Measurements from ENCODE around the gene RERG. TPM values are rescaled to one million over a fixed set of nuclear protein-coding genes. Genes with fewer than 3 reads are reported as not detected.
"Not testable (repeated sequence)": the region's sequence is repeated elsewhere in the genome, so short reads cannot be mapped to it uniquely, and the experiment has no call there.

The RERG gene
- total RNA-seq, 2 experiments from 2014 or later = not detected

DNA sequence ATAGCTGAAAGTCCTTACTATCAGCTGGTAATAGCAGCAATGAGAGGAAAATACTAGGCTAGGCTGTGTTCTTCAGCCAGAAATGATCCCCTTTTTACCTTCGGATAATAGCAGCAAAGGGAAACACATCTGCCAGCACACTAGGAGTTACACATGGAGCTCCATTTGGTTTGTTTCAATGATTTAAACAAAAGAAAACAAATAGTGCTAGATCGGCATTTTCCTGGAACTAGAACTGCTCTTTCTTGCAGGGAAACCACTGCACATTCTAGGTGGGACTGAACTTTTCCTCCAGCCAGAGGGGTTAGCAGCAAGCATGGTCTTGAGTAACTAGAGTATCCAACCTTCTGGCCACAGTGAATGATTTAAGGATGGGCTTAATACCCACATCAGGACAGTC lies 130.8 kb downstream of the RERG start:
- CTCF ChIA-PET = no interaction called here
- POLR2A ChIA-PET = no interaction called here

DNA sequence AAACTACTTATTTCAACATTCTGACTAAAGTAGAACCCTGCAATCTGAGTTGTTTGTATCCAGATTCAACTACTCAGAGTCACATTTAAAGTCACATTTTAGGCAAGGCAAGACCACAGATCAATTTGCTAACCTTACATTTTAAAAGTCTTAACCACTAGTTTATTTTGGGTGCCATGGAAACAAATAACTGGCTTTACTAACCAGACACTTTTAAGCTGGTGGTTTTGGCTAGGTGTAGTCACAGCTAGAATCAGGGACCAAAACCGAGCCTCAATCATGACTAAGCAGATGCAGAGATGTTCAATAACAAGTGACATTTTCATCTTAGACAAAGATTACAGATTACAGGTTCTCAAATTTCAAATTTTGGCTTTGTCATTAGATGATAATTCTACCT lies 133.1 kb downstream of the RERG start:
- CTCF ChIA-PET = no interaction called here
- POLR2A ChIA-PET = no interaction called here

DNA sequence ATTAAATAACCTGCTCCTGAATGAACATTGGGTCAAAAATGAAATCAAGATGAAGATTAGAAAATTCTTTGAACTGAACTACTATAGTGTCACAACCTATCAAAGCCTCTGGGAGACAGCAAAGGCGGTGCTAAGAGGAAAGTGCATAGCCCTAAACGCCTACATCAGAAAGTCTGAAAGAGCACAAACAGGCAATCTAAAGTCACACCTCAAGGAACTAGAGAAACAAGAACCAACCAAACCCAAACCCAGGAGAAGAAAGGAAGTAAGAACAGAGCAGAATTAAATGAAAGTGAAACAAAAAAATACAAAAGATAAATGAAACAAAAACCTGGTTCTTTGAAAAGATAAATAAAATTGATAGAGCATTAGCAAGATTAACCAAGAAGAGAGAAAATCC lies 143.5 kb downstream of the RERG start:
- POLR2A ChIA-PET, CTCF ChIA-PET: not testable (repeated sequence)

DNA sequence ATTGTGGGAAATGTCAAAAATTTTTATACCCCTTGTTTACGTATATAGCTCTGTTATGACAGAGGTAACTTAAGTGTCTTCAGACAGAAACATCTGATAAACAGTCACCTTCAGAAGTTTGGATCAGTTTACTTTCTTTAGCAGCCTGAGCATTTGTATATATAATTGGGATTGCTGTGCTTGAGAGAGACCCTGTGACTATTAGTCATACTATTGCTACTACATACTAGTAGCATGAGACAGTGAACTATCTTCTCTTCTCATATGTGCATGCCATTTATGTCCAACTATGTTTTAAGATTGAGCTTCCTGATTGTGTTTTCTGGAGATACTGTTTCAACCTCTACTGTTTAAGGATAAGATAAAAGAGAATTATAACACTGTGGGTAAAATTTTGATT lies 146.9 kb downstream of the RERG start:
- ChIA-PET POLR2A (no interaction called here), CTCF (no interaction called here)

DNA sequence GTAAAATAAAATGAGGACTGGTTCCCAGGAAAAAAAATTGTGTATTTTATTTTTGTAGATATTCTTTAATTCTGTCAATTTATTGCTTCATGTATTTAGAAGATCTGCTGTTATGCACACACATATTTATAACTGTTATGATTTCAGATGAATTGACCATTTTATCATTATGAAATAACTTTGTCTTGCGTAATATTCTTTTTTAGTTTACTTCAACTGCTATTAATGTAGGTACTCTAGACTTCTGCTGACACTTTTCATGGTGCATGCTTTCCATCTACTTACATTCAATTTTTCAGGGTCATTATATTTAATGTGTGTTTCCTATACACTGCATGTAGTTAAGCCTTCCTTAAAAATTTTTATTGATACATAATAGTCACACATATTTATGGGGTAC lies 162.1 kb downstream of the RERG start:
- CTCF ChIA-PET = no interaction called here
- POLR2A ChIA-PET = no interaction called here

Other genes with a start within 250 kb of the RERG start
- not detected for gene PDE6H, start 248.4 kb downstream of the RERG start, total RNA-seq
- gene PTPRO, start 101.1 kb upstream of the RERG start, total RNA-seq = not detected